GM12878 (cell line): ENCODE results near the gene NHLRC4. TPM values are rescaled to one million over a fixed set of nuclear protein-coding genes. Genes with fewer than 3 reads are reported as not detected.

Source experiments
- ATAC-seq: fragments of 200-7000 bp; cut with Tn5 transposase; 3 replicates; pipeline ENCODE4 v1.9.1; 2020; ENCODE audit warnings: mild to moderate bottlenecking, moderate library complexity
- BruUV-seq: library from RNA; stranded (reverse); fragments of 400-500 nt; replicated peaks from 2 replicates; lab custom pipeline; 2021; lab: Mats Ljungman, UMichigan
- CTCF ChIA-PET: fragments of 300-600 bp; sonication (Branson Sonifier 250); formaldehyde crosslinking; extraction: SDS; loops from one replicate; lab custom pipeline; 2021; ENCODE audit warnings: inconsistent platforms; lab: Yijun Ruan, JAX
- POLR2A ChIA-PET: fragments of 350-600 bp; formaldehyde crosslinking; extraction: SDS; loops from one replicate; lab custom pipeline; 2021; ENCODE audit warnings: inconsistent platforms; lab: Charles Lee
- RAD21 ChIA-PET: fragments of 300-600 bp; sonication (Branson Sonifier 250); formaldehyde crosslinking; loops from one replicate; lab custom pipeline; 2023; ENCODE audit warnings: antibody characterized with exemption; ENCODE audit not compliant: unreplicated experiment; lab: Charles Lee
- SMC1A ChIA-PET: fragments of 300-600 bp; sonication (Branson Sonifier 250); formaldehyde crosslinking; loops from one replicate; lab custom pipeline; 2023; ENCODE audit not compliant: unreplicated experiment, uncharacterized antibody; lab: Charles Lee
- DNase-seq: peaks from one replicate; pipeline ENCODE4 v3.0.0-alpha.2; 2011; ENCODE audit warnings: low read depth, low spot score
- FAIRE-seq: peaks from 3 replicates; lab custom pipeline; 2011; peaks lifted over from hg19 to GRCh38; lab: Jason Lieb, UNC
- H2AFZ ChIP-seq: 2 replicates; pipeline ENCODE4 v1.6.0; 2011; ENCODE audit warnings: low read depth, low read length, control low read depth; ENCODE audit not compliant: control insufficient read depth
- H3K27ac ChIP-seq: 2 replicates; pipeline ENCODE4 v1.5.1; 2011; ENCODE audit warnings: control low read depth; ENCODE audit not compliant: control insufficient read depth, insufficient read depth
- H3K27me3 ChIP-seq, 2 experiments: replicated peaks in 1 of 2; 2 replicates each; pipeline versions ENCODE4 v1.6.0 to v1.6.1; 2011; ENCODE audit warnings: low read length in 1 of 2; ENCODE audit not compliant: control insufficient read depth in 2 of 2, insufficient read depth in 2 of 2
- H3K36me3 ChIP-seq, 2 experiments: 2 replicates each; pipeline ENCODE4 v1.5.1; 2011; ENCODE audit warnings: low read length in 1 of 2; ENCODE audit not compliant: control insufficient read depth in 2 of 2, insufficient read depth in 2 of 2
- H3K4me1 ChIP-seq: 2 replicates; pipeline ENCODE4 v1.6.1; 2011; ENCODE audit warnings: mild to moderate bottlenecking, low read length, moderate library complexity, mixed read lengths; ENCODE audit not compliant: control insufficient read depth, insufficient read depth
- H3K4me2 ChIP-seq: 2 replicates; pipeline ENCODE4 v1.6.0; 2011; ENCODE audit warnings: control low read depth; ENCODE audit not compliant: control insufficient read depth, insufficient read depth
- H3K4me3 ChIP-seq: fragments of 200-600 bp; sonication (generic); 2 replicates; pipeline ENCODE4 v1.5.1; 2016
- H3K79me2 ChIP-seq: 2 replicates; pipeline ENCODE4 v1.6.0; 2011; ENCODE audit warnings: low read length; ENCODE audit not compliant: control insufficient read depth, insufficient read depth
- H3K9ac ChIP-seq: 2 replicates; pipeline ENCODE4 v1.8.0; 2011; ENCODE audit warnings: low read length, control low read depth, mixed read lengths; ENCODE audit not compliant: control insufficient read depth, insufficient read depth
- H3K9me3 ChIP-seq: replicated peaks from 3 replicates; pipeline ENCODE4 v1.5.1; 2011; ENCODE audit warnings: mild to moderate bottlenecking, low read length; ENCODE audit not compliant: control insufficient read depth, insufficient read depth
- H4K20me1 ChIP-seq: 2 replicates; pipeline ENCODE4 v1.6.0; 2011; ENCODE audit not compliant: control insufficient read depth, insufficient read depth
- CBX3 ChIP-seq: fragments of 200-600 bp; sonication (generic); IDR thresholded peaks from 2 replicates; pipeline ENCODE4 v1.6.1; 2016; ENCODE audit warnings: low read depth, borderline replicate concordance
- KLF5 ChIP-seq: fragments of 450-650 bp; IDR thresholded peaks from 2 replicates; pipeline ENCODE4 v1.6.1; 2014; ENCODE audit warnings: mild to moderate bottlenecking; ENCODE audit not compliant: partially characterized antibody
- POLR2A ChIP-seq: IDR thresholded peaks from 2 replicates; pipeline ENCODE4 v1.6.1; 2011; ENCODE audit warnings: low read depth, mild to moderate bottlenecking, low read length
- RCOR1 ChIP-seq: conservative IDR thresholded peaks from 2 replicates; pipeline ENCODE4 v1.6.1; 2012; ENCODE audit warnings: low read depth, low read length, improper control_type of control experiment
- SMAD5 ChIP-seq: IDR thresholded peaks from 2 replicates; pipeline ENCODE4 v1.6.1; 2016; ENCODE audit warnings: antibody characterized with exemption, low read depth
- ZNF217 ChIP-seq: fragments of 450-650 bp; IDR thresholded peaks from 2 replicates; pipeline ENCODE4 v1.6.1; 2017; ENCODE audit warnings: antibody characterized with exemption, mild to moderate bottlenecking
- ZNF687 ChIP-seq: fragments of 450-650 bp; IDR thresholded peaks from 2 replicates; pipeline ENCODE4 v1.6.1; 2017; ENCODE audit warnings: mild to moderate bottlenecking, moderate library complexity
- WGBS: methylation state at CpG from one replicate; pipeline ENCODE4 v1.1.6; 2016; ENCODE audit warnings: low lambda C conversion rate; ENCODE audit not compliant: insufficient replicate concordance, insufficient coverage; ENCODE audit errors: missing lambda C conversion rate; 5-methylcytosine and 5-hydroxymethylcytosine counted together
- in situ Hi-C: fragments of 300-500 bp; cut with MboI; formaldehyde crosslinking; loops from 9 replicates; pipeline ENCODE4 v1.14.3; 2018; ENCODE audit warnings: mixed read lengths
- intact Hi-C: fragments of 100-400 bp; cut with micrococcal nuclease; formaldehyde crosslinking; loops from one replicate; pipeline ENCODE4 v1.14.2; 2022; ENCODE audit not compliant: unreplicated experiment
- polyA plus RNA-seq, 11 experiments: library from polyadenylated mRNA; depleted of rRNA in 4 of 11; unstranded in 6 of 11; stranded (reverse) in 5 of 11; fragments of >200 nt; fragmentation: Nextera tagmentation in 4 of 11; fragmentation: Illumina TruSeq in 1 of 11; extraction: Ambion mirVana in 4 of 11; extraction: Trizol in 1 of 11; gene quantifications; 1 replicate in 1 of 11; 2 replicates in 10 of 11; pipeline versions ENCODE4 v1.2.1 to v1.2.3, GENCODE V29; 2011 to 2016; ENCODE audit warnings: inconsistent platforms in 2 of 11, missing spikeins in 2 of 11, low read depth in 1 of 11
- total RNA-seq, 4 experiments: library from RNA; depleted of rRNA in 3 of 4; stranded (reverse); fragments of >200 nt in 3 of 4; fragmentation: Illumina TruSeq in 1 of 4; extraction: Trizol in 1 of 4; gene quantifications; 2 replicates each; pipeline versions ENCODE4 v1.2.1 to v1.2.3, GENCODE V29; 2013 to 2021
- TF ChIP-seq, protein P1 (sequence below): fragments of 450-650 bp; IDR thresholded peaks from 2 replicates; pipeline ENCODE4 v1.6.1; 2017; ENCODE audit warnings: mild to moderate bottlenecking

The NHLRC4 gene
- total and polyA plus RNA-seq, 10 of the 15 experiments (the other 5 are each of a cell fraction or from before 2014, with no cell fraction given) = 0.07 to 1.1 (median 0.57) TPM; not detected in 3

DNA sequence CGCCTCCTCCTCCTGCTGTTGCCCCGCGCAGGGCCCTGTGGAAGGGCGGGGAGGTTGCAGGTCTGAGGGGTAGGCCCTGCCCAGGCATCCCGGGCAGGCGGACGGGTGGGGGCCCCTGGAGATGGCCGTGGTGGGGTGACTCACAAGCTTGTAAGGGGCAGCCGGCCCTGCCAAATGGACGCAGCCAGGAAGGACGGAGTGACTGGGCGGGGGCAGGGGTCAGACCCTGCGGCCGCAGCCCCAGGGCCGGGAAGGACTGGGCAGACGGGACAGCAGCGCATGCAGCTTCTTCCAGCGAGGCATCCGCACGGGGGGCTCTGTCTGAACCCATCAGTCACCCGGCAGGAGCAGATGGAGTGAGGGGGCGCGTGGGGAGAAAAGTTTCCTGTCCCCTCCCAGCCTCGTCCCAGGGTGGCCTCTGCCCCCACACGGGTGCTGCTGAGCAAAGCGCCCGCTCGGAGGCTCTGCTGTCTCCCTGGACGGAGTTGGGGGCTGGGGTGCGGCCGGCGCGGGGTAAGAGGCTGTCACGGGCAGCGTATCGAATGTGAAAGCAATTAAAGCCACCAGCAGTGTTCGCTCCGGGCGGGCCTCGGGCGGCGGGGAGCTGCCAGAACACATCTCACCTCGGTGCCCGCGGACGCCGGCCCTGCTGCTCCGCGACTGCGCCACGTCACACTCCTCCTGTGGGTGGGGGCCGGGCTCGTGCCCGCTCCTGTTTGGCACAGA, 12.0 kb upstream of the NHLRC4 start:
- Histone ChIP-seq H3K4me1 (no peaks in the 10 kb centered on the region), H3K4me3 (no peak overlapping the region), H3K9me3 (no peaks in the 10 kb centered on the region), H3K9ac (no peak overlapping the region), H3K27ac (no peak overlapping the region), H3K4me2 (no peak overlapping the region), H3K79me2 (no peaks in the 10 kb centered on the region), H3K27me3 (peaks cover 3 to 7% of the 10 kb centered on the region in 2 experiments; a peak in 2 of 4 replicates), H2AFZ (no peak overlapping the region), H3K36me3 (peaks cover 0 to 10% of the 10 kb centered on the region in 2 experiments; a peak in 2 of 4 replicates), H4K20me1 (no peaks in the 10 kb centered on the region)
- in situ Hi-C loops = no loop called here
- TF ChIP-seq RCOR1 (no peak), POLR2A (0 out of 2 replicates have a peak, but pooled peaks have one; percentile 19)
- SMC1A ChIA-PET = no interaction called here
- POLR2A ChIA-PET = no interaction called here
- WGBS = 89% methylated on average over 50 of the region's 54 CpGs
- ATAC-seq (no peak), FAIRE-seq (no peak), DNase-seq (no peak)
- intact Hi-C loops = no loop called here
- CTCF ChIA-PET = no interaction called here
- RAD21 ChIA-PET = no interaction called here
- BruUV-seq = no TSS peak

DNA sequence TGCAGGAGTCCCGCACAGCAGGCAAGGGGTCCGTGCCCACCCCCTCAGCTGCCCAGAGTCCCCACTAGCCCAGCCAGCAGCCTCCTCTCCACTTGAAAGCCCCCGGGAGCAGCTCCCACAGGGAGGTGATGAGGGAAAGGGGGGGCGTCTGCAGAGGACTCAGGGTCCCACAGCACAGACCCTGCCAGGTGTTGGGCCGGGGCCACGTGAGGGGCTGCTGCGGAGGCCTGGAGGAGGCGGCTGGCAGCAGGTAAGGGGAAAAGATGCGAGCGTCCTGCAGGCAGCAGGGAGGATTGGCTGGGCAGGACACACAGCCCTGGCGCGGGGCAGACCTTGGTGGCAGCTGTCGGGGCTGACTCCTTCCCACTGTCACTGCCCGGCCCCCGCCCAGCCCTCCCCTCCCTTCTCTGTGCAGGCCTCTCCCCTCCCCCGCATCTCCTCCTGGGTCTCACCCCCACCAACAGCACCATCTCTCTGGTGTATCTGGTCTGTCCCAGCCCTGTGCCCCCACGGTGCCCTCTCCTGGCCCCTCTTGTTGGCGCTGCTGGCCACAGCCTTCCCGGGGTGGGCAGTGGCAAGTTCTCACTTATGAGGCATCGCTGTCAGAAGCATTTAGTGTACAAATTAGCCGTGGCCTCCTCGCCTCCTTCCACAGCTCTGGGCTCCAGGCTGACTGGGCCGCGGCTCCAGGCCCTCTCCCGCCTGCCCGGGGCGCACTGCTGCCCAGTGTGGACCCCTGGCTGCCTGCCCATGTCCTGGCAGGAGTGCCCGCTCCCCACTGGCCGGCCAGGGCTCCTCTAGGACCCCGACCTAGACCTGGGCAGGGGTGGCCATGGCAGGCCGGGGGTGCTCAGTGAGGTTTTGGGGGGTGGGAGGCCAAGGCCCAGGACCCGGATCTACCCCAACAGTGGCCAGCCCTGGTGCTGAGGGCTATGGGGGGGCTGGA, 11.0 kb upstream of the NHLRC4 start:
- no peak for ATAC-seq
- BruUV-seq = no TSS peak
- no peak overlapping the region for H3K27ac ChIP-seq
- no peaks in the 10 kb centered on the region for H3K9me3 ChIP-seq
- in situ Hi-C loops = no loop called here
- no peaks in the 10 kb centered on the region for H3K79me2 ChIP-seq
- no peak for FAIRE-seq
- ChIA-PET RAD21 (no interaction called here), POLR2A (no interaction called here), CTCF (no interaction called here), SMC1A (no interaction called here)
- H3K9ac ChIP-seq = no peak overlapping the region
- WGBS = 74% methylated on average over 22 of the region's 32 CpGs
- H3K27me3 ChIP-seq = peaks cover 3 to 7% of the 10 kb centered on the region in 2 experiments; a peak in 2 of 4 replicates
- H4K20me1 ChIP-seq = no peaks in the 10 kb centered on the region
- intact Hi-C loops = no loop called here
- H3K4me2 ChIP-seq = no peak overlapping the region
- H3K36me3 ChIP-seq = peaks cover 0 to 7% of the 10 kb centered on the region in 2 experiments; a peak in 2 of 4 replicates
- no peak overlapping the region for H3K4me3 ChIP-seq
- no peak overlapping the region for H2AFZ ChIP-seq
- H3K4me1 ChIP-seq = no peaks in the 10 kb centered on the region
- DNase-seq = no peak
- TF ChIP-seq CBX3 (no peak), SMAD5 (no peak), ZNF687 (no peak), KLF5 (no peak), ZNF217 (no peak), RCOR1 (no peak)
- TF ChIP-seq, protein P1, sequence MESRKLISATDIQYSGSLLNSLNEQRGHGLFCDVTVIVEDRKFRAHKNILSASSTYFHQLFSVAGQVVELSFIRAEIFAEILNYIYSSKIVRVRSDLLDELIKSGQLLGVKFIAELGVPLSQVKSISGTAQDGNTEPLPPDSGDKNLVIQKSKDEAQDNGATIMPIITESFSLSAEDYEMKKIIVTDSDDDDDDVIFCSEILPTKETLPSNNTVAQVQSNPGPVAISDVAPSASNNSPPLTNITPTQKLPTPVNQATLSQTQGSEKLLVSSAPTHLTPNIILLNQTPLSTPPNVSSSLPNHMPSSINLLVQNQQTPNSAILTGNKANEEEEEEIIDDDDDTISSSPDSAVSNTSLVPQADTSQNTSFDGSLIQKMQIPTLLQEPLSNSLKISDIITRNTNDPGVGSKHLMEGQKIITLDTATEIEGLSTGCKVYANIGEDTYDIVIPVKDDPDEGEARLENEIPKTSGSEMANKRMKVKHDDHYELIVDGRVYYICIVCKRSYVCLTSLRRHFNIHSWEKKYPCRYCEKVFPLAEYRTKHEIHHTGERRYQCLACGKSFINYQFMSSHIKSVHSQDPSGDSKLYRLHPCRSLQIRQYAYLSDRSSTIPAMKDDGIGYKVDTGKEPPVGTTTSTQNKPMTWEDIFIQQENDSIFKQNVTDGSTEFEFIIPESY = no peak
